HG03469 (cell line): Measurements from ENCODE around the gene QSOX1.
A peak's percentile ranks its signal among the peaks of the same experiment; 100 is the strongest.
"Not testable (repeated sequence)": the region's sequence is repeated elsewhere in the genome, so short reads cannot be mapped to it uniquely, and the experiment has no call there.

Experiments used
- ATAC-seq: cut with Tn5 transposase; IDR thresholded peaks from one replicate; pipeline ENCODE4 v1.9.1; 2021; ENCODE audit warnings: mild to moderate bottlenecking, moderate library complexity, moderate number of reproducible peaks; ENCODE audit not compliant: unreplicated experiment

Gene QSOX1

GRCh38 chr1:180154325-180155181, at the start of gene QSOX1:
QSOX1 (plus strand) TSS chr1:180154869; CDS start chr1:180154908, 39 bp downstream.
- peak; percentile 74 for ATAC-seq

- ATAC-seq, result no peak
Measured at GRCh38 chr1:180112091-180112490, 42.6 kb upstream of the QSOX1 start.

GRCh38 chr1:180112984-180113647, 41.6 kb upstream of the QSOX1 start:
- no peak for ATAC-seq

GRCh38 chr1:180114396-180114945, 40.2 kb upstream of the QSOX1 start:
- ATAC-seq, result no peak

GRCh38 chr1:180116964-180117763, 37.5 kb upstream of the QSOX1 start:
- ATAC-seq, result no peak

- no peak for ATAC-seq
Measured at GRCh38 chr1:180117764-180118116, 36.9 kb upstream of the QSOX1 start.

- ATAC-seq, result no peak
Measured at GRCh38 chr1:180119837-180120236, 34.8 kb upstream of the QSOX1 start.

GRCh38 chr1:180123463-180123936, 31.2 kb upstream of the QSOX1 start:
- ATAC-seq, result no peak

- ATAC-seq, result no peak
Measured at GRCh38 chr1:180130651-180131050, 24.0 kb upstream of the QSOX1 start.

GRCh38 chr1:180131510-180131909, 23.2 kb upstream of the QSOX1 start:
- ATAC-seq, result no peak

GRCh38 chr1:180133193-180133592, 21.5 kb upstream of the QSOX1 start:
- no peak for ATAC-seq

- not testable (repeated sequence) for ATAC-seq
Measured at GRCh38 chr1:180133688-180134087, 21.0 kb upstream of the QSOX1 start.

GRCh38 chr1:180135535-180135934, 19.1 kb upstream of the QSOX1 start:
- no peak for ATAC-seq

- no peak for ATAC-seq
Measured at GRCh38 chr1:180136331-180136967, 18.2 kb upstream of the QSOX1 start.

GRCh38 chr1:180136968-180137356, 17.7 kb upstream of the QSOX1 start:
- ATAC-seq, result no peak

GRCh38 chr1:180137776-180138175, 16.9 kb upstream of the QSOX1 start:
- no peak for ATAC-seq

- no peak for ATAC-seq
Measured at GRCh38 chr1:180141381-180141934, 13.2 kb upstream of the QSOX1 start.

GRCh38 chr1:180143359-180143758, 11.3 kb upstream of the QSOX1 start:
- ATAC-seq, result no peak

GRCh38 chr1:180144659-180145357, 9.9 kb upstream of the QSOX1 start:
- no peak for ATAC-seq

GRCh38 chr1:180145446-180145845, 9.2 kb upstream of the QSOX1 start:
- no peak for ATAC-seq
